IMR-90 (cell line): ENCODE measurements around the gene WDR6.

Experiments
- CTCF ChIP-seq: conservative IDR thresholded peaks from 2 replicates; pipeline ENCODE4 v1.5.1; 2012; ENCODE audit warnings: mild to moderate bottlenecking, low read depth, low read length, improper control_type of control experiment
- FOS ChIP-seq: fragments of 150-350 bp; IDR thresholded peaks from 2 replicates; pipeline ENCODE4 v1.6.1; 2016; ENCODE audit warnings: low read depth, low read length
- POLR2A ChIP-seq: IDR thresholded peaks from 2 replicates; pipeline ENCODE4 v1.6.1; 2012; ENCODE audit warnings: mild to moderate bottlenecking, low read depth, low read length
- RCOR1 ChIP-seq: IDR thresholded peaks from 2 replicates; pipeline ENCODE4 v1.6.1; 2012; ENCODE audit warnings: mild to moderate bottlenecking, low read length, improper control_type of control experiment; ENCODE audit not compliant: insufficient replicate concordance
- RFX5 ChIP-seq: IDR thresholded peaks from 2 replicates; pipeline ENCODE4 v1.8.0; 2012; ENCODE audit warnings: low read depth, mild to moderate bottlenecking, low read length, moderate library complexity
- SMC3 ChIP-seq: fragments of 150-350 bp; IDR thresholded peaks from 2 replicates; pipeline ENCODE4 v1.6.1; 2016; ENCODE audit warnings: low read depth, mild to moderate bottlenecking, antibody characterized with exemption, low read length, moderate library complexity

GRCh38 chr3:48985831-48986376, 21.3 kb upstream of the WDR6 start:
- TF ChIP-seq CTCF (no peak), FOS (no peak), SMC3 (no peak), RFX5 (no peak), POLR2A (no peak), RCOR1 (no peak)
